Keratinocyte (primary cell): ENCODE results near the gene COPG1. TPM values are rescaled to one million over a fixed set of nuclear protein-coding genes. Genes with fewer than 3 reads are reported as not detected.

Experiments
- DNase-seq: peaks from one replicate; pipeline ENCODE4 v3.0.0-alpha.2; 2011; ENCODE audit warnings: low read depth, missing footprints, low spot score
- FAIRE-seq: peaks from 2 replicates; lab custom pipeline; 2011; peaks lifted over from hg19 to GRCh38; lab: Jason Lieb, UNC
- H2AFZ ChIP-seq: 2 replicates; pipeline ENCODE4 v1.6.0; 2012; ENCODE audit warnings: low read length, control low read depth, inconsistent platforms; ENCODE audit not compliant: control insufficient read depth
- H3K27ac ChIP-seq: 2 replicates; pipeline ENCODE4 v1.5.1; 2011; ENCODE audit warnings: low read length; ENCODE audit not compliant: control insufficient read depth, insufficient read depth
- H3K27me3 ChIP-seq: 3 replicates; pipeline ENCODE4 v1.6.0; 2011; ENCODE audit warnings: low read length; ENCODE audit not compliant: control insufficient read depth, insufficient read depth; ENCODE audit errors: extremely low read depth
- H3K36me3 ChIP-seq, 2 experiments: 2 replicates in 1 of 2; 3 replicates in 1 of 2; pipeline ENCODE4 v1.5.1; 2011; ENCODE audit warnings: low read length in 2 of 2, mild to moderate bottlenecking in 1 of 2; ENCODE audit not compliant: control insufficient read depth in 2 of 2, insufficient read depth in 2 of 2; ENCODE audit errors: extremely low read depth in 1 of 2
- H3K4me1 ChIP-seq: 3 replicates; pipeline ENCODE4 v1.5.1; 2011; ENCODE audit warnings: low read length; ENCODE audit not compliant: control insufficient read depth, insufficient read depth; ENCODE audit errors: extremely low read depth
- H3K4me2 ChIP-seq: 3 replicates; pipeline ENCODE4 v1.6.0; 2011; ENCODE audit warnings: low read depth, low read length; ENCODE audit not compliant: control insufficient read depth, insufficient read depth; ENCODE audit errors: extremely low read depth
- H3K4me3 ChIP-seq, 3 experiments: fragments of 200-600 bp in 1 of 3; sonication (generic) in 1 of 3; 2 replicates in 2 of 3; 3 replicates in 1 of 3; pipeline ENCODE4 v1.5.1; 2011 to 2016; ENCODE audit warnings: low read length in 3 of 3, mild to moderate bottlenecking in 3 of 3, control low read depth in 2 of 3, inconsistent platforms in 1 of 3, low read depth in 1 of 3, mixed read lengths in 1 of 3, mixed run types in 1 of 3, moderate library complexity in 1 of 3; ENCODE audit not compliant: control insufficient read depth in 2 of 3, insufficient read depth in 2 of 3; ENCODE audit errors: extremely low read depth in 1 of 3
- H3K79me2 ChIP-seq: 2 replicates; pipeline ENCODE4 v1.6.0; 2012; ENCODE audit warnings: low read length; ENCODE audit not compliant: control insufficient read depth, insufficient read depth
- H3K9ac ChIP-seq: 3 replicates; pipeline ENCODE4 v1.6.0; 2011; ENCODE audit warnings: low read length; ENCODE audit not compliant: control insufficient read depth, insufficient read depth; ENCODE audit errors: extremely low read depth
- H3K9me1 ChIP-seq: 3 replicates; pipeline ENCODE4 v1.6.0; 2011; ENCODE audit warnings: low read length; ENCODE audit not compliant: control insufficient read depth, insufficient read depth; ENCODE audit errors: extremely low read depth
- H3K9me3 ChIP-seq: 2 replicates; pipeline ENCODE4 v1.5.1; 2012; ENCODE audit warnings: low read depth, low read length; ENCODE audit not compliant: control insufficient read depth
- H4K20me1 ChIP-seq: 3 replicates; pipeline ENCODE4 v1.6.0; 2011; ENCODE audit warnings: low read length; ENCODE audit not compliant: control insufficient read depth, insufficient read depth; ENCODE audit errors: extremely low read depth
- CTCF ChIP-seq, 3 experiments: IDR thresholded peaks in 1 of 3; conservative IDR thresholded peaks in 1 of 3; optimal IDR thresholded peaks in 1 of 3; 2 replicates in 2 of 3; 3 replicates in 1 of 3; pipeline versions ENCODE3 to v1.5.1; 2011; ENCODE audit warnings: low read length in 3 of 3, mild to moderate bottlenecking in 3 of 3, moderate library complexity in 2 of 3, control low read depth in 1 of 3, inconsistent platforms in 1 of 3; ENCODE audit not compliant: insufficient read depth in 2 of 3; ENCODE audit errors: extremely low read depth in 1 of 3
- EZH2 ChIP-seq: IDR thresholded peaks from one replicate; pipeline ENCODE4 v1.6.1; 2012; ENCODE audit warnings: inconsistent platforms, mild to moderate bottlenecking, low read length, moderate library complexity
- dilution Hi-C: fragments of 300-500 bp; cut with MboI; formaldehyde crosslinking; loops from one replicate; pipeline ENCODE4 v1.7.0; 2020; ENCODE audit warnings: low sequenced_read_pairs; ENCODE audit not compliant: extremely low pct_ligation_motif_present
- polyA plus RNA-seq, 5 experiments: library from polyadenylated mRNA; depleted of rRNA in 3 of 5; stranded (reverse) in 3 of 5; stranded (forward) in 1 of 5; unstranded in 1 of 5; fragments of >200 nt; gene quantifications; 1 replicate in 1 of 5; 2 replicates in 3 of 5; 3 replicates in 1 of 5; pipeline versions ENCODE4 v1.2.1 to v1.2.3, GENCODE V29; 2011 to 2012; ENCODE audit warnings: missing spikeins in 2 of 5, low read depth in 1 of 5, low replicate concordance in 1 of 5

The COPG1 gene
- polyA plus RNA-seq, 1 donor (not counting 4 experiments of a cell fraction or from before 2014, with no cell fraction given): 65.5 TPM

GRCh38 chr3:129311054-129311902 lies 61.9 kb downstream of the COPG1 start:
- no peaks in the 10 kb centered on the region for H3K9me3 ChIP-seq
- FAIRE-seq (no peak), DNase-seq (no peak)
- H3K4me2 ChIP-seq: peak overlapping the region; percentile 84
- TF ChIP-seq CTCF (optimal IDR thresholded peaks at IDR 0.05 in 1 of 3, IDR thresholded peaks at IDR 0.05 in 1 of 3, conservative IDR thresholded peaks at IDR 0.05 in 1 of 3; ENCODE audit: extremely low read depth in 1 of 3, insufficient read depth in 2 of 3, low read length in 3 of 3) (no peak), EZH2 (no peak)
- H3K4me3 ChIP-seq: no peak overlapping the region
- peak overlapping the region; percentile 98 for H3K27ac ChIP-seq
- no peak overlapping the region for H2AFZ ChIP-seq
- no peaks in the 10 kb centered on the region for H3K79me2 ChIP-seq
- no peaks in the 10 kb centered on the region for H4K20me1 ChIP-seq
- peaks cover 40% of the 10 kb centered on the region for H3K4me1 ChIP-seq
- peaks cover 1 to 3% of the 10 kb centered on the region in 2 experiments for H3K36me3 ChIP-seq
- dilution Hi-C loops: no loop called here
- no peaks in the 10 kb centered on the region for H3K27me3 ChIP-seq
- peak overlapping the region; percentile 76 for H3K9ac ChIP-seq
- no peaks in the 10 kb centered on the region for H3K9me1 ChIP-seq

GRCh38 chr3:129312021-129312639 lies 62.7 kb downstream of the COPG1 start:
- H4K20me1 ChIP-seq: no peaks in the 10 kb centered on the region
- FAIRE-seq: no peak
- no peaks in the 10 kb centered on the region for H3K9me1 ChIP-seq
- dilution Hi-C loops: no loop called here
- H2AFZ ChIP-seq: no peak overlapping the region
- H3K36me3 ChIP-seq: no peaks in the 10 kb centered on the region
- H3K4me1 ChIP-seq: peaks cover 40% of the 10 kb centered on the region
- no peak overlapping the region for H3K4me3 ChIP-seq
- DNase-seq: no peak
- no peak overlapping the region for H3K9ac ChIP-seq
- H3K79me2 ChIP-seq: no peaks in the 10 kb centered on the region
- no peaks in the 10 kb centered on the region for H3K27me3 ChIP-seq
- no peak overlapping the region for H3K27ac ChIP-seq
- H3K9me3 ChIP-seq: no peaks in the 10 kb centered on the region
- TF ChIP-seq EZH2: no peak
- TF ChIP-seq CTCF (optimal IDR thresholded peaks at IDR 0.05 in 1 of 3, IDR thresholded peaks at IDR 0.05 in 1 of 3, conservative IDR thresholded peaks at IDR 0.05 in 1 of 3; ENCODE audit: extremely low read depth in 1 of 3, insufficient read depth in 2 of 3, low read length in 3 of 3): no peak
- no peak overlapping the region for H3K4me2 ChIP-seq
